K562 (cell line): ENCODE data around the gene MAP1LC3A. TPM values are rescaled to one million over a fixed set of nuclear protein-coding genes. Genes with fewer than 3 reads are reported as not detected.

Experiments used
- ATAC-seq: fragments of 200-7000 bp; cut with Tn5 transposase; 3 replicates; pipeline ENCODE4 v1.9.1; 2020; ENCODE audit warnings: moderate library complexity
- BruUV-seq: library from RNA; stranded (reverse); fragments of 400-500 nt; replicated peaks from 2 replicates; lab custom pipeline; 2021; lab: Mats Ljungman, UMichigan
- CTCF ChIA-PET: fragments of 300-600 bp; formaldehyde crosslinking; extraction: SDS; loops from one replicate; lab custom pipeline; 2021; ENCODE audit warnings: low intra/inter-chr PET ratio; lab: Yijun Ruan, JAX
- POLR2A ChIA-PET: fragments of 300-600, 350-650 bp; sonication (Branson Sonifier 250); formaldehyde crosslinking; extraction: SDS; loops from one replicate; lab custom pipeline; 2021; ENCODE audit warnings: antibody characterized with exemption, inconsistent platforms; lab: Yijun Ruan, JAX
- DNase-seq, 4 experiments: peaks; one replicate each; pipeline versions ENCODE4 v3.0.0 to v3.0.0-alpha.2; 2011 to 2018; ENCODE audit warnings: low spot score in 3 of 4, mixed read lengths in 3 of 4; ENCODE audit errors: extremely low read depth in 1 of 4
- FAIRE-seq: peaks from 2 replicates; lab custom pipeline; 2011; peaks lifted over from hg19 to GRCh38; lab: Jason Lieb, UNC
- H2AFZ ChIP-seq: 2 replicates; pipeline ENCODE4 v1.6.0; 2011; ENCODE audit warnings: low read depth, low read length, control low read depth, inconsistent platforms
- H3K27ac ChIP-seq: fragments of 200-600 bp; 3 replicates; pipeline ENCODE4 v1.8.0; 2011; ENCODE audit warnings: low read depth, mild to moderate bottlenecking, control low read depth, inconsistent platforms, low read length, moderate library complexity, mixed read lengths; ENCODE audit errors: extremely low read depth
- H3K27me3 ChIP-seq, 2 experiments: fragments of 300-600 bp in 1 of 2; 2 replicates in 1 of 2; 3 replicates in 1 of 2; pipeline versions ENCODE4 v1.6.0 to v1.8.0; 2011; ENCODE audit warnings: inconsistent platforms in 2 of 2, low read length in 2 of 2, mild to moderate bottlenecking in 1 of 2, mixed read lengths in 1 of 2, moderate library complexity in 1 of 2; ENCODE audit not compliant: control insufficient read depth in 2 of 2, insufficient read depth in 2 of 2
- H3K36me3 ChIP-seq: fragments of 300-600 bp; 3 replicates; pipeline ENCODE4 v1.8.0; 2011; ENCODE audit warnings: mild to moderate bottlenecking, low read length, inconsistent platforms; ENCODE audit not compliant: control insufficient read depth, insufficient read depth
- H3K4me1 ChIP-seq, 2 experiments: fragments of 200-600 bp in 1 of 2; replicated peaks in 1 of 2; 2 replicates in 1 of 2; 3 replicates in 1 of 2; pipeline versions ENCODE4 v1.5.1 to v1.8.0; 2011; ENCODE audit warnings: inconsistent platforms in 2 of 2, low read length in 2 of 2, mild to moderate bottlenecking in 1 of 2, mixed read lengths in 1 of 2, moderate library complexity in 1 of 2; ENCODE audit not compliant: control insufficient read depth in 2 of 2, insufficient read depth in 2 of 2
- H3K4me2 ChIP-seq: 2 replicates; pipeline ENCODE4 v1.6.1; 2011; ENCODE audit warnings: low read length, control low read depth, inconsistent platforms, mixed read lengths; ENCODE audit not compliant: insufficient read depth
- H3K4me3 ChIP-seq: fragments of 200-600 bp; sonication (generic), shearing (Covaris generic); 2 replicates; pipeline ENCODE4 v1.5.1; 2016; ENCODE audit warnings: control low read depth, inconsistent platforms
- H3K79me2 ChIP-seq: fragments of 200-600 bp; 3 replicates; pipeline ENCODE4 v1.8.0; 2011; ENCODE audit warnings: low read length, inconsistent platforms; ENCODE audit not compliant: control insufficient read depth, insufficient read depth
- H3K9ac ChIP-seq, 2 experiments: 2 replicates each; pipeline versions ENCODE4 v1.6.0 to v1.6.1; 2011; ENCODE audit warnings: low read depth in 2 of 2, low read length in 2 of 2, control low read depth in 1 of 2, inconsistent platforms in 1 of 2, mild to moderate bottlenecking in 1 of 2, mixed read lengths in 1 of 2; ENCODE audit not compliant: insufficient read depth in 1 of 2
- H3K9me1 ChIP-seq: one replicate; pipeline ENCODE4 v1.6.0; 2011; ENCODE audit warnings: inconsistent platforms, mild to moderate bottlenecking, low read length, moderate library complexity; ENCODE audit not compliant: control insufficient read depth, insufficient read depth
- H3K9me3 ChIP-seq: replicated peaks from 2 replicates; pipeline ENCODE4 v1.5.1; 2011; ENCODE audit warnings: low read depth, low read length, inconsistent platforms; ENCODE audit not compliant: control insufficient read depth, insufficient read depth
- H4K20me1 ChIP-seq: replicated peaks from 2 replicates; pipeline ENCODE4 v1.6.1; 2011; ENCODE audit warnings: low read length, inconsistent platforms, mixed read lengths; ENCODE audit not compliant: control insufficient read depth, insufficient read depth
- BRF1 ChIP-seq: IDR thresholded peaks from 3 replicates; pipeline ENCODE4 v1.6.1; 2011; ENCODE audit warnings: borderline replicate concordance, mild to moderate bottlenecking; ENCODE audit not compliant: insufficient read length; ENCODE audit errors: extremely low read depth
- CBX1 ChIP-seq: sonication (generic); IDR thresholded peaks from 2 replicates; pipeline ENCODE4 v1.6.1; 2016; ENCODE audit warnings: antibody characterized with exemption, low read depth, mild to moderate bottlenecking
- ESRRB ChIP-seq: fragments of 250-450 bp; sonication (Bioruptor Pico); IDR thresholded peaks from 2 replicates; pipeline ENCODE4 v1.5.0; 2020; ENCODE audit warnings: mild to moderate bottlenecking, moderate library complexity, borderline replicate concordance
- GTF2E2 ChIP-seq: fragments of 200-800 bp; sonication (Bioruptor generic); IDR thresholded peaks from 2 replicates; pipeline ENCODE4 v1.6.1; 2016; ENCODE audit warnings: missing genetic modification characterization, missing compliant biosample characterization
- HOXB6 ChIP-seq: fragments of 250-450 bp; sonication (Bioruptor Pico); IDR thresholded peaks from 2 replicates; pipeline ENCODE4 v1.5.1; 2022; ENCODE audit warnings: mild to moderate bottlenecking, borderline replicate concordance
- JUN ChIP-seq, 2 experiments: sonication (generic) in 1 of 2; formaldehyde crosslinking in 1 of 2; IDR thresholded peaks; 2 replicates each; pipeline versions ENCODE4 v1.6.1 to v1.8.0; 2012 to 2022; ENCODE audit warnings: borderline replicate concordance in 2 of 2, mild to moderate bottlenecking in 2 of 2, improper control_type of control experiment in 1 of 2, low read depth in 1 of 2, low read length in 1 of 2, missing genetic modification reagents in 1 of 2
- NFE2L1 ChIP-seq: fragments of 450-650 bp; IDR thresholded peaks from 2 replicates; pipeline ENCODE4 v1.6.1; 2016; ENCODE audit warnings: missing genetic modification characterization, low read depth, mild to moderate bottlenecking, missing compliant biosample characterization, moderate library complexity, borderline replicate concordance
- NKRF ChIP-seq: fragments of 450-650 bp; IDR thresholded peaks from 2 replicates; pipeline ENCODE4 v1.6.1; 2016; ENCODE audit warnings: borderline replicate concordance
- PHF21A ChIP-seq: fragments of 450-650 bp; IDR thresholded peaks from 2 replicates; pipeline ENCODE4 v1.6.1; 2017; ENCODE audit warnings: low read depth, borderline replicate concordance
- PHF8 ChIP-seq: fragments of 200-600 bp; sonication (generic); IDR thresholded peaks from 2 replicates; pipeline ENCODE4 v1.6.1; 2012; ENCODE audit warnings: mixed run types, mild to moderate bottlenecking, inconsistent platforms, low read length, moderate library complexity, borderline replicate concordance
- POLR2G ChIP-seq: fragments of 200-400 bp; formaldehyde crosslinking; IDR thresholded peaks from 2 replicates; pipeline ENCODE4 v1.6.1; 2017; ENCODE audit warnings: low read depth, mild to moderate bottlenecking, antibody characterized with exemption, low read length, moderate library complexity
- RFX1 ChIP-seq: fragments of 450-650 bp; IDR thresholded peaks from 2 replicates; pipeline ENCODE4 v1.6.1; 2016; ENCODE audit warnings: mild to moderate bottlenecking, moderate library complexity
- RNF2 ChIP-seq: sonication (generic); IDR thresholded peaks from 2 replicates; pipeline ENCODE4 v1.6.1; 2016
- SP1 ChIP-seq: sonication (generic); formaldehyde crosslinking; IDR thresholded peaks from 2 replicates; pipeline ENCODE4 v1.8.1; 2022; ENCODE audit warnings: mild to moderate bottlenecking, missing genetic modification reagents
- ZMIZ1 ChIP-seq, 2 experiments: fragments of 150-350 bp in 1 of 2; IDR thresholded peaks; 2 replicates each; pipeline ENCODE4 v1.6.1; 2012 to 2016; ENCODE audit warnings: low read depth in 2 of 2, low read length in 2 of 2, mild to moderate bottlenecking in 1 of 2, moderate library complexity in 1 of 2
- ZNF324 ChIP-seq: fragments of 250-450 bp; sonication (Bioruptor Pico); IDR thresholded peaks from 2 replicates; pipeline ENCODE4 v1.4.0; 2020; ENCODE audit warnings: mild to moderate bottlenecking
- ZNF354B ChIP-seq: fragments of 250-450 bp; sonication (Bioruptor Pico); IDR thresholded peaks from 2 replicates; pipeline ENCODE4 v1.4.0; 2020
- ZNF436 ChIP-seq: fragments of 250-450, 450-650 bp; sonication (Bioruptor Pico); formaldehyde crosslinking; IDR thresholded peaks from 2 replicates; pipeline ENCODE4 v1.7.0; 2020; ENCODE audit warnings: mild to moderate bottlenecking
- WGBS: fragments of 100-300 bp; shearing (Covaris generic); methylation state at CpG from one replicate; pipeline ENCODE4 v1.1.6; 2016; ENCODE audit warnings: low coverage, mixed read lengths; ENCODE audit not compliant: insufficient coverage; ENCODE audit errors: missing lambda C conversion rate; 5-methylcytosine and 5-hydroxymethylcytosine counted together
- in situ Hi-C: fragments of 300-500 bp; cut with MboI; formaldehyde crosslinking; loops from 4 replicates; pipeline ENCODE4 v1.15.0; 2018; ENCODE audit warnings: inconsistent platforms, mixed read lengths
- intact Hi-C: fragments of 100-400 bp; cut with micrococcal nuclease; formaldehyde crosslinking; loops from 2 replicates; pipeline ENCODE4 v1.14.2; 2022
- polyA plus RNA-seq, 8 experiments: library from polyadenylated mRNA; depleted of rRNA in 4 of 8; stranded (reverse) in 5 of 8; unstranded in 3 of 8; fragments of >200 nt; fragmentation: Nextera tagmentation in 2 of 8; fragmentation: Illumina TruSeq in 1 of 8; extraction: Ambion mirVana in 2 of 8; extraction: Trizol in 1 of 8; gene quantifications; 2 replicates each; pipeline versions ENCODE4 v1.2.1 to v1.2.3, GENCODE V29; 2011 to 2014; ENCODE audit warnings: inconsistent platforms in 1 of 8, missing spikeins in 1 of 8
- total RNA-seq, 7 experiments: library from RNA; depleted of rRNA in 6 of 7; stranded (reverse); fragments of >200 nt in 6 of 7; fragmentation: Illumina TruSeq in 2 of 7; extraction: Trizol in 2 of 7; gene quantifications; 2 replicates each; pipeline versions ENCODE4 v1.2.1 to v1.2.3, GENCODE V29; 2011 to 2021; ENCODE audit warnings: low replicate concordance in 1 of 7

MAP1LC3A gene
- total and polyA plus RNA-seq, 9 of the 15 experiments (the other 6 are each of a cell fraction or from before 2014, with no cell fraction given): 0.27 to 0.38 TPM; not detected in 7

GRCh38 chr20:34541917-34542316, 16.6 kb upstream of the MAP1LC3A start:
- H4K20me1 ChIP-seq: no peaks in the 10 kb centered on the region
- H3K79me2 ChIP-seq: no peaks in the 10 kb centered on the region
- in situ Hi-C loops (no loop called here), intact Hi-C loops (no loop called here)
- no peak for DNase-seq
- no peaks in the 10 kb centered on the region for H3K27me3 ChIP-seq
- CTCF ChIA-PET: no interaction called here
- no peak for FAIRE-seq
- POLR2A ChIA-PET: interaction anchor here (0.7 to 1.2 kb wide), 3 partner anchors 12 to 17 kb away, joined by 3 to 6 read pairs (median 3); no protein-coding TSS in a partner anchor
- 79% methylated on average over 14 of the region's 16 CpGs for WGBS
- peaks cover 0 to 3% of the 10 kb centered on the region in 2 experiments; a peak in 2 of 5 replicates for H3K4me1 ChIP-seq
- H3K9me3 ChIP-seq: no peaks in the 10 kb centered on the region
- no peak overlapping the region for H3K4me2 ChIP-seq
- no peak overlapping the region for H3K9ac ChIP-seq
- H3K27ac ChIP-seq: no peak overlapping the region
- peaks cover 36% of the 10 kb centered on the region for H3K36me3 ChIP-seq
- no peak overlapping the region for H2AFZ ChIP-seq
- TF ChIP-seq ZNF354B (CRISPR knock-in tag): no peak
- TF ChIP-seq GTF2E2: no peak
- TF ChIP-seq ZMIZ1 (IDR thresholded peaks at IDR 0.05; ENCODE audit: low read depth in 2 of 2, low read length in 2 of 2): no peak
- TF ChIP-seq RFX1: no peak
- no peak for TF ChIP-seq ZNF324
- TF ChIP-seq ZNF436 (CRISPR knock-in tag): no peak
- no peak for TF ChIP-seq RNF2
- TF ChIP-seq PHF21A: no peak
- TF ChIP-seq SP1 (CRISPR knock-in tag): no peak
- TF ChIP-seq CBX1: no peak
- no peak for TF ChIP-seq JUN (IDR thresholded peaks at IDR 0.05; ENCODE audit: borderline replicate concordance, low read depth, low read length)
- TF ChIP-seq JUN (CRISPR knock-in tag; IDR thresholded peaks at IDR 0.05; ENCODE audit: borderline replicate concordance): no peak
- no peak for TF ChIP-seq NFE2L1 (tag)
- no peak for TF ChIP-seq POLR2G
- TF ChIP-seq ESRRB: no peak
- no peak for TF ChIP-seq HOXB6 (CRISPR knock-in tag)
- TF ChIP-seq BRF1: no peak
- TF ChIP-seq NKRF: no peak
- no peak for TF ChIP-seq PHF8
- H3K4me3 ChIP-seq: no peak overlapping the region
- H3K9me1 ChIP-seq: no peaks in the 10 kb centered on the region
- no TSS peak for BruUV-seq
- no peak for ATAC-seq
